Activated T-cell treated with anti-CD3 and anti-CD28 coated beads, Interleukin-2, amount 50 U/mL, for 48 hours (primary cell): ENCODE measurements around the gene NADK.
"Not testable (repeated sequence)": the region's sequence is repeated elsewhere in the genome, so short reads cannot be mapped to it uniquely, and the experiment has no call there.

Source experiments
- DNase-seq, 2 experiments: peaks; one replicate each; pipeline ENCODE4 v3.0.0-alpha.2; 2020

Gene NADK

GRCh38 chr1:1763657-1764621, 14.3 kb downstream of the NADK start:
- DNase-seq = no peak

- no peak for DNase-seq
These were observed 16.5 kb downstream of the NADK start for GRCh38 chr1:1761504-1762376.

GRCh38 chr1:1760715-1761114, 17.6 kb downstream of the NADK start:
- DNase-seq = no peak

GRCh38 chr1:1760345-1760650, 18.0 kb downstream of the NADK start:
- no peak for DNase-seq

- DNase-seq = no peak
These were observed 18.6 kb downstream of the NADK start for GRCh38 chr1:1759456-1760344.

- DNase-seq = no peak
These were observed 19.4 kb downstream of the NADK start for GRCh38 chr1:1758692-1759455.

GRCh38 chr1:1758059-1758621, 20.1 kb downstream of the NADK start:
- no peak for DNase-seq

- DNase-seq = no peak
These were observed 20.7 kb downstream of the NADK start for GRCh38 chr1:1757422-1758058.

- DNase-seq = no peak
These were observed 21.4 kb downstream of the NADK start for GRCh38 chr1:1756661-1757421.

GRCh38 chr1:1755852-1756251, 22.4 kb downstream of the NADK start:
- no peak for DNase-seq

- DNase-seq = no peak
These were observed 22.8 kb downstream of the NADK start for GRCh38 chr1:1755426-1755825.

- DNase-seq = no peak
These were observed 24.0 kb downstream of the NADK start for GRCh38 chr1:1754051-1754815.

- DNase-seq = no peak
These were observed 24.7 kb downstream of the NADK start for GRCh38 chr1:1753607-1754005.

GRCh38 chr1:1752636-1753606, 25.3 kb downstream of the NADK start:
- no peak for DNase-seq

GRCh38 chr1:1752190-1752589, 26.1 kb downstream of the NADK start:
- DNase-seq = no peak

- DNase-seq = not testable (repeated sequence)
These were observed 28.3 kb downstream of the NADK start for GRCh38 chr1:1749941-1750340.

- no peak for DNase-seq
These were observed 29.5 kb downstream of the NADK start for GRCh38 chr1:1748686-1749321.

GRCh38 chr1:1746566-1746909, 31.7 kb downstream of the NADK start:
- DNase-seq = not testable (repeated sequence)
